WI38 (cell line): Measurements from ENCODE around the gene CKMT2.
"Not testable (repeated sequence)": the region's sequence is repeated elsewhere in the genome, so short reads cannot be mapped to it uniquely, and the experiment has no call there.

Source experiments
- H3K4me3 ChIP-seq: 2 replicates; pipeline ENCODE4 v1.5.1; 2011; ENCODE audit warnings: low read depth, mild to moderate bottlenecking, control low read depth, low read length
- CTCF ChIP-seq: IDR thresholded peaks from 2 replicates; pipeline ENCODE4 v1.5.1; 2012; ENCODE audit warnings: low read depth, mild to moderate bottlenecking, control low read depth, low read length

The CKMT2 gene

GRCh38 chr5:81256766-81257165 lies 23.6 kb downstream of the CKMT2 start:
- H3K4me3 ChIP-seq, result no peak overlapping the region
- no peak for TF ChIP-seq CTCF

- H3K4me3 ChIP-seq, result not testable (repeated sequence)
Measured at GRCh38 chr5:81262796-81263195, 29.7 kb downstream of the CKMT2 start.

GRCh38 chr5:81265101-81265500 lies 32.0 kb downstream of the CKMT2 start:
- TF ChIP-seq CTCF, result no peak

GRCh38 chr5:81268521-81269196 lies 35.5 kb downstream of the CKMT2 start:
- H3K4me3 ChIP-seq, result no peak overlapping the region
- no peak for TF ChIP-seq CTCF

More at GRCh38 chr5:81265101-81265500, 32.0 kb downstream of the CKMT2 start:
- H3K4me3 ChIP-seq, result no peak overlapping the region

GRCh38 chr5:81269751-81270393 lies 36.8 kb downstream of the CKMT2 start:
- TF ChIP-seq CTCF, result no peak
- no peak overlapping the region for H3K4me3 ChIP-seq

- H3K4me3 ChIP-seq, result not testable (repeated sequence)
Measured at GRCh38 chr5:81270394-81271027, 37.4 kb downstream of the CKMT2 start.

GRCh38 chr5:81283976-81284375 lies 50.9 kb downstream of the CKMT2 start:
- H3K4me3 ChIP-seq, result no peak overlapping the region
- no peak for TF ChIP-seq CTCF

- TF ChIP-seq CTCF, result no peak
- no peak overlapping the region for H3K4me3 ChIP-seq
Measured at GRCh38 chr5:81286059-81286617, 53.0 kb downstream of the CKMT2 start.
